ENCODE data around the gene WAS. TPM values are rescaled to one million over a fixed set of nuclear protein-coding genes. Genes with fewer than 3 reads are reported as not detected.

The WAS gene
- polyA plus RNA-seq, 1 donor from 2014 or later, result 1.0 TPM

GRCh38 chrX:48703228-48703627, 19.6 kb downstream of the WAS start:
- no peaks in the 10 kb centered on the region for H4K20me1 ChIP-seq (ENCODE audit: insufficient read depth)
- H3K9me3 ChIP-seq (ENCODE audit: low read length), result no peaks in the 10 kb centered on the region
- H3K27ac ChIP-seq (ENCODE audit: low read length), result no peak overlapping the region
- H3K9ac ChIP-seq (ENCODE audit: low read length), result no peak overlapping the region
- H3F3A ChIP-seq (ENCODE audit: insufficient read depth, low read length, poor library complexity, severe bottlenecking), result no peaks in the 10 kb centered on the region
- TF ChIP-seq RAD21 (conservative IDR thresholded peaks at IDR 0.05) (no peak), MXI1 (conservative IDR thresholded peaks at IDR 0.05; ENCODE audit: poor library complexity, severe bottlenecking) (no peak), POLR2AphosphoS5 (IDR thresholded peaks at IDR 0.05) (no peak), TAF1 (IDR thresholded peaks at IDR 0.05; ENCODE audit: low read depth) (no peak), EP300 (conservative IDR thresholded peaks at IDR 0.05; ENCODE audit: poor library complexity, severe bottlenecking) (no peak), EZH2 (IDR thresholded peaks at IDR 0.05; ENCODE audit: borderline replicate concordance, insufficient read depth, low read length, poor library complexity, severe bottlenecking) (no peak), REST (IDR thresholded peaks at IDR 0.05; ENCODE audit: borderline replicate concordance) (no peak), SMC3 (conservative IDR thresholded peaks at IDR 0.05; ENCODE audit: poor library complexity) (no peak)
- TF ChIP-seq, protein P1, sequence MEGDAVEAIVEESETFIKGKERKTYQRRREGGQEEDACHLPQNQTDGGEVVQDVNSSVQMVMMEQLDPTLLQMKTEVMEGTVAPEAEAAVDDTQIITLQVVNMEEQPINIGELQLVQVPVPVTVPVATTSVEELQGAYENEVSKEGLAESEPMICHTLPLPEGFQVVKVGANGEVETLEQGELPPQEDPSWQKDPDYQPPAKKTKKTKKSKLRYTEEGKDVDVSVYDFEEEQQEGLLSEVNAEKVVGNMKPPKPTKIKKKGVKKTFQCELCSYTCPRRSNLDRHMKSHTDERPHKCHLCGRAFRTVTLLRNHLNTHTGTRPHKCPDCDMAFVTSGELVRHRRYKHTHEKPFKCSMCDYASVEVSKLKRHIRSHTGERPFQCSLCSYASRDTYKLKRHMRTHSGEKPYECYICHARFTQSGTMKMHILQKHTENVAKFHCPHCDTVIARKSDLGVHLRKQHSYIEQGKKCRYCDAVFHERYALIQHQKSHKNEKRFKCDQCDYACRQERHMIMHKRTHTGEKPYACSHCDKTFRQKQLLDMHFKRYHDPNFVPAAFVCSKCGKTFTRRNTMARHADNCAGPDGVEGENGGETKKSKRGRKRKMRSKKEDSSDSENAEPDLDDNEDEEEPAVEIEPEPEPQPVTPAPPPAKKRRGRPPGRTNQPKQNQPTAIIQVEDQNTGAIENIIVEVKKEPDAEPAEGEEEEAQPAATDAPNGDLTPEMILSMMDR (IDR thresholded peaks at IDR 0.05; ENCODE audit: poor library complexity, severe bottlenecking), result no peak
- H3K4me2 ChIP-seq (ENCODE audit: low read length), result no peak overlapping the region
- no peaks in the 10 kb centered on the region for H3K9me2 ChIP-seq (ENCODE audit: insufficient read depth, low read length)
- no peaks in the 10 kb centered on the region for H3K36me3 ChIP-seq (ENCODE audit: insufficient read depth, low read length)
- no peak overlapping the region for H2AFZ ChIP-seq (ENCODE audit: low read depth, low read length)
- no peaks in the 10 kb centered on the region for H3K79me2 ChIP-seq (replicated peaks; ENCODE audit: insufficient read depth, low read length)
- H3K4me3 ChIP-seq (ENCODE audit: low read length), result no peak overlapping the region
- H3K27me3 ChIP-seq (ENCODE audit: insufficient read depth, low read depth, low read length), result no peaks in the 10 kb centered on the region

DNA sequence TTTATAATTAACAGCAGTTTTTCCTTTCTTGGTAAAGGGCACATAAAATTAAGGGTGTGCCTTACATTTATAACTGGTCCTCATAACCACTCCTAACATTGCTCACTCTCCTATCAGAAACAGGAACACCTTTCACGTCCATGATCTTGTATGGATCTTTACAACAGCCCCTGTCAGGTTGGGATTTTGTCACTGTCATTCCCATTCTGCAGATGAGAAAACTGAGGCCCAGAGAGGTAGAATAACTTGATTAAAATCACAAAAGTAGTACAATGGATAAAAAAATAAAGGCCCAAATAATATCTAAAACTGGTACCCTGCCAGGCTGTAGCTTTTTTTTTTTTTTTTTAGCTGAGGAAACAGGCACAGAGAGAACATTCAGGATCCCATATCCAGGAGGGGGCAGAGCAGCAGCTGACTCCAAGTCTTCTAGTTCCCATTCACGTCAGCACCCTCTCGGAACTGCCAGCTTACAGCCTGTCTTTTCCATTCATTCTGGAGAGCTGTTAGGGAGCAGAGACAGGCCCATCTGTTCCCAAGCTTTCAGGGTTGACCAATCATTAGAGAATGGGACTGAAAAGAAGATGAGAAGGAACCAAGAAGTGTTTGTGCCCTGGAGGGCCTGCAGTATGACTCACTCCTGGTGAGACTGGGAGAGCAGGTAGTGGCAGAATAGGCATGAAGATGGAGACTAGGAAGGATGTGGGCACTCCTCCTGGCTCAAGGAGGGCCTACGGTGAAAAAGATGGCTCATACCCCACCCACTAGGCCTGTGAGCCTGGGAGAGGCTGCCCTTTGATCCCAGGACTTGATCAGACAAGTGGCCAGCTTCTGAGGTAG, 20.3 kb downstream of the WAS start:
- H3K36me3 ChIP-seq (ENCODE audit: insufficient read depth, low read length), result no peaks in the 10 kb centered on the region
- no peak overlapping the region for H2AFZ ChIP-seq (ENCODE audit: low read depth, low read length)
- H3K27me3 ChIP-seq (ENCODE audit: insufficient read depth, low read depth, low read length), result no peaks in the 10 kb centered on the region
- H3K9ac ChIP-seq (ENCODE audit: low read length), result no peak overlapping the region
- TF ChIP-seq SMC3 (conservative IDR thresholded peaks at IDR 0.05; ENCODE audit: poor library complexity) (no peak), EP300 (conservative IDR thresholded peaks at IDR 0.05; ENCODE audit: poor library complexity, severe bottlenecking) (no peak), EZH2 (IDR thresholded peaks at IDR 0.05; ENCODE audit: borderline replicate concordance, insufficient read depth, low read length, poor library complexity, severe bottlenecking) (no peak), REST (IDR thresholded peaks at IDR 0.05; ENCODE audit: borderline replicate concordance) (no peak)
- no peaks in the 10 kb centered on the region for H3K79me2 ChIP-seq (replicated peaks; ENCODE audit: insufficient read depth, low read length)
- H3K9me3 ChIP-seq (ENCODE audit: low read length), result no peaks in the 10 kb centered on the region
- no peak overlapping the region for H3K27ac ChIP-seq (ENCODE audit: low read length)
- H3K4me3 ChIP-seq (ENCODE audit: low read length), result no peak overlapping the region
- H3K4me2 ChIP-seq (ENCODE audit: low read length), result no peak overlapping the region
- no peaks in the 10 kb centered on the region for H3K9me2 ChIP-seq (ENCODE audit: insufficient read depth, low read length)
- H3F3A ChIP-seq (ENCODE audit: insufficient read depth, low read length, poor library complexity, severe bottlenecking), result no peaks in the 10 kb centered on the region
- no peaks in the 10 kb centered on the region for H4K20me1 ChIP-seq (ENCODE audit: insufficient read depth)

Data from neural cell (in vitro differentiated cells).